A673 (cell line): ENCODE measurements around the gene SOS1.

Experiments
- CTCF ChIP-seq: fragments of 300-800, 200-600 bp; sonication (generic); conservative IDR thresholded peaks from 2 replicates; pipeline ENCODE4 v1.5.1; 2017; ENCODE audit warnings: low read depth, mild to moderate bottlenecking, antibody characterized with exemption, low read length, moderate library complexity, mixed read lengths
- EZH2 ChIP-seq: fragments of 200-600 bp; sonication (generic); IDR thresholded peaks from 2 replicates; pipeline ENCODE4 v1.6.1; 2017; ENCODE audit warnings: borderline replicate concordance, low read depth, mild to moderate bottlenecking, mixed read lengths, antibody characterized with exemption, low read length; ENCODE audit not compliant: poor library complexity, severe bottlenecking

DNA sequence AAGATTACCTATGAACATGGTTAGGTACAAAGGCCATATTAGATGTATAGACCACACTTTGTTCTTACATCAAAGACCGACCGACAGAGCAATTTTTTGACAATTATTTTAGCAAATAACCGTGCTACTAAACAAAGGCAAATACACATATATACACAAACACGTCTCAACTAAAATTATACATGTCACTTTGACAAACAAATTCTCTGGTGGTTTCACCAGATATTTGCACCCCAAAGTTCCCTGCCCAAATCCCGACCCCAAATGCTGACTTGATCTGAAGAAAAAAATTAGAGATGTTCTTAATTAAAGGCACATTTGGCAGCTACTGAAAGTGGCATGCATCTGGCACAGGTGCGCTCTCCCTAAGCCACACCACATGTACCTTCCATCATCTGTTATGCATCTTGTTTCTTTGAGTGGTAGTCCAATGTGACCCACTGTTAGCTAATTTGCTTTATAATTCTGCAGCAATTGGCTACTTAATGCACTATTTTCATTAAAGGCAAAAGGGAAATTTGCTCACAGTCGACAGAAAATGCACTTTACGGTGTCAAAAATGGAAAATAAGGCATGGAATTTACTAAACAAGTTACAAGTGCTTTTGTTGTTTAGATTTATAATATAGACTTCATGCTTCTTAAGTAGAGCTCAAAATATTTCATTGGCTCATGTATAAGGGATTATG, 139.0 kb downstream of the SOS1 start:
- TF ChIP-seq CTCF (no peak), EZH2 (no peak)
